ENCODE data around the gene PCGF3.
"Not testable (repeated sequence)": the region's sequence is repeated elsewhere in the genome, so short reads cannot be mapped to it uniquely, and the experiment has no call there.

The PCGF3 gene

GRCh38 chr4:725391-726234 is 20.0 kb downstream of the PCGF3 start:
- no peak for DNase-seq

- DNase-seq, result no peak
Measured at GRCh38 chr4:726235-726787, 20.7 kb downstream of the PCGF3 start.

DNA sequence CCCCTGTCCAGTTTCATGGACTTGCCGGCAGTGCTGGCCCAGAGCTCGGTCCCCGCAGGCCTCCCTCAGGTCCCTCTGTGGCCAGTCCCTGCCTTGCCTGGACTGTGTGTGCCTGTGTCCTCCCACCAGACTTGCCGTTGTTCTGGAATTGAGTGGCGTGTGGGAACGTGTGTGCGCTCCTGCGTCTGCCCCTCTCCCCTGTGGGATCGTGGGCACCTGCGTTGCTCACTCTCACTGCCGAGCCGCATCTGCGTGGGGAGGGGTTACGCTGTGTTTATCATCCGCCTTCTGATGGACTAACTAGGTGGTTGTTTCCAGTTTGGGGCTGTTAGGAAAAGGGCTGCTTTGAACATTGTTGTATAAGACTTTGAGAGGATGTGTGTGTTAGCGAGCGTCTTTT is 21.2 kb downstream of the PCGF3 start:
- DNase-seq, result no peak

- no peak for DNase-seq
Measured at GRCh38 chr4:727576-727975, 21.9 kb downstream of the PCGF3 start.

DNA sequence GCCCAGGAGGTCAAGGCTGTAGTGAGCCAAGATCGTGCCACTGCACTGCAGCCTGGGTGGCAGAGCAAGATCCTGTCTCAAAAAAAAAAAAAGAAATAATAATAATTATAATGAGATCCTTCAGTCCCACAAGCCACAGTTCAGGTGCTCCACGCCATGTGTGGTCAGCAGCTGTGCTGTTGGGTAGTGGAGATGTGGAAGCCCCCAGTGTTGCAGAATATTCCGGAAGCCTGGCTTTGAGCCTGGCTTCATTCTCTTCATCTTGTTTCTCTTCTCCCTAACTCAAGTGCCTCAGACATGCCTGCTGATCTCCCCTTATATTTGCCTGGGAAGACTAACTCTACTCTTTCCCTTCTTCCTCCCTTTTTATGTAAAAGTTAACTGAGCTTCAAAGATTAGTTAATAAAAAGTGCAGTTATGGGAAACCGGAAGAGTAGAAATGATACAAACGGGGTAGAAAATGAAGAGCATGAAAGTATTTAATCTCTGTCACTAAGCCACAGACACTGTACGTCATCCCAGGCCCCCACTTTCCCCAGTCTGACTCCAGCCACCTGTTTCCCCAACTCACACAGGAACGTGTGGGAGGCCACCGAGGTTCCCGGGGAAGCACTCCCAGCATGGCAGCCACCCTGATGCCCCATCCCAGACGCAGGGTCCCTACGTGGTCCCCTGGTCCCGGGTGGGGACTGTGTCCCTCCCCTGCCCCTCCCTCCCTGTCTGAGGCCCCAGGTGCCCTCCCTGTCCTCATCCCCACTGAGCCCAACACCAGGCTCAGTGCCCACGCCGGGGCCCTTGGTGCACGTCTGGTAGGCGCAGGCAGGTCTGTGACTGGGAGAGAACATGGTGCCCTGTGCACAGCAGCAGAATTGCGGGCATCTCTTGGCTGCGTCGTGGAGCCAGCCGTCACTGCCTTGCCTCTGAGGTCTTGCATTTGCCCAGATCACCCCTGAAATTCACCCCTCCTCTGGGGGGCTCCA is 24.0 kb downstream of the PCGF3 start:
- no peak for DNase-seq

- DNase-seq, result no peak
Measured at GRCh38 chr4:730511-730910, 24.9 kb downstream of the PCGF3 start.

GRCh38 chr4:730946-731904 is 25.6 kb downstream of the PCGF3 start:
- DNase-seq, result not testable (repeated sequence)

DNA sequence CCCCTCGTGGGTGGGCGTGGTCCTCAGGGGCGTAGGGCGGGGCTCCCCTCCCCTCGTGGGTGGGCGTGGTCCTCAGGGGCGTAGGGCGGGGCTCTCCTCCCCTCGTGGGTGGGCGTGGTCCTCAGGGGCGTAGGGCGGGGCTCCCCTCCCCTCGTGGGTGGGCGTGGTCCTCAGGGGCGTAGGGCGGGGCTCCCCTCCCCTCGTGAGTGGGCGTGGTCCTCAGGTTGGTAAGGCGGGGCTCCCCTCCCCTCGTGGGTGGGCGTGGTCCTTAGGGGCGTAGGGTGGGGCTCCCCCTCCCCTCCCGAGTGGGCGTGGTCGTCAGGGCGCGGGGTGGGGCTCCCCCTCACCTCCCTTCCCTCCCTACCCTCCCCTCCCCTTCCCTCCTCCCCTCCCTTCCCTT is 26.3 kb downstream of the PCGF3 start:
- DNase-seq, result not testable (repeated sequence)

GRCh38 chr4:732486-732885 is 26.9 kb downstream of the PCGF3 start:
- no peak for DNase-seq

DNA sequence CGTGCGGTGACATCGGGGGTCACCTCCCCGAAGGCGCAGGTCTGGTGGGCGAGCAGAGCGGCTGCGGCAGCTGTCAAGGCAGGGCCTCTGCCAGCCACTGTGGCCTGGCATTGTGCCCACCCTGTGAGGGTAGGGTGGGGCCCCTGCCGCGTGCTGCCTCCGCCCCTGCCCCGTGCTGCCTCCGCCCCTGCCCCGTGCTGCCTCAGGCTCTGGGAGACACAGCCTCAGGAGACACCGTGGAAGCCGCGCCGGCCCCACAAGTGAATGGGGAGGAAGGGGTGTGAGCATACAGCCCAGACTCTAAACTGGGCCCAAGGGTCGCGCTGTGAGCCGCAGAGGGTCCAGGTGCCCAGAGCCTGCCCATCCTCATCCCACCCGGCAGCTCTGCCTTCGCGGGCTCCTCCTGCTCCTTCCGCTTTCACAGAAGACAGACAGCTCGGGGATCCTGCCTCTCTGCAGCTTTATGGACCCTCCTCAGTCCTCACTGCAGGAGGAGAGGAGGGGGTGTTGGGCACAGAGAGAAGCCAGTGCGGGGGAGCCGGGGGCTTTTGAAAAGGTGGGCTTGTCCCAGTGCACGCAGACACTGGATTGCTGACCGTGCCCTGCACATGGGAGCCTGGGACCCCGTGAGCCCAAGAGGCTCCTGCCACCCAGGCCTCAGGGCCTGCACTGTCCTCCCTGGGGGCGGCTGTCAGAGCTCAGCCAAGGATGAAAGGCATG is 27.4 kb downstream of the PCGF3 start:
- no peak for DNase-seq

DNA sequence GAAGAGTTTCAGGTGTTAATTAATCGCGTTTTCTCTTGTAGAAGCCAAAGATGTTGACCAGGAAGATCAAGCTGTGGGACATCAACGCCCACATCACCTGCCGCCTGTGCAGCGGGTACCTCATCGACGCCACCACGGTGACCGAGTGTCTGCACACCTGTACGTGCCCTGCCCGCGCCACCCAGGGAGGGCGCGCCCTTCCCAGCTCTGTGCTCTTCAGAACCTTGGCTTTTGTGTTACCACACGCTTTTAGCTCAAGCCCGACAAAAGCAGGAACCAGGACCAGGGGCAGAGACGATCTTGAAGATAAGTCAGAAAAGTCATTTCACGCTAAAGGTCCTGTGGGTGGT is 28.0 kb downstream of the PCGF3 start:
- no peak for DNase-seq

DNA sequence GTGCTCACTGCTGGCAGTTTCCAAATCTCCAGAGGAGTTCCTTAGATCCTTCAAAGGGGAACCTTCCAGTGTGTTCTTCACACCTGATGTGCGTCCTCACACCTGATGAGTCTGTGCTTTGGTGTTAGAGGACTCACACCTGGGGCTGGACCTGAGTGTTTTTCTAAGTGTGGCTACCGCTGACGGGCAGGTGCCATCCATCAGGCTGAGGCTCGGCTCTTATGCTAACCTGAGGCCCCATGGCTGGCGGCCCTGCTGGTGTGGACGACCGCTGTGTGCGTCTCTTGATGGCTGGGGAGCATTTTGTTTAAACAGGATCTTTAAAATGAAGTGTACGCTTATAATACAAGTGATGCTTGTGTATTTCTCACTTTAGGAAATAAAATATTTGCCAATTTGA is 28.4 kb downstream of the PCGF3 start:
- DNase-seq, result no peak

DNA sequence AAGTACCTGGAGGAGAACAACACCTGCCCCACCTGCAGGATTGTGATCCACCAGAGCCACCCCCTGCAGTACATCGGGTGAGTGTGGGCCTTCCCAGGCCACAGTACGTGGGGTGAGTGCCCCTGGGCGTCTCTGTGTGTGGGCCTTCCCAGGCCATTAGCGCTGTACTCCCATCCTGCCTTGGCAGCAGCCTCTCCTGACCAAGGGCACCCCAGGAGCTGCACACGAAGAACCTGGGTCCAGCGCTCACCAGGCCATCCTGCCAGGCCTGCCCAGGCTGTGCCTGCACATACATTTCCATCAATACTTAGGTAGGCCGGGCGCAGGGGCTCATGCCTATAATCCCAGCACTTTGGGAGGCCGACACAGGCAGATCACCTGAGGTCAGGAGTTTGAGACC is 29.3 kb downstream of the PCGF3 start:
- DNase-seq, result no peak

DNA sequence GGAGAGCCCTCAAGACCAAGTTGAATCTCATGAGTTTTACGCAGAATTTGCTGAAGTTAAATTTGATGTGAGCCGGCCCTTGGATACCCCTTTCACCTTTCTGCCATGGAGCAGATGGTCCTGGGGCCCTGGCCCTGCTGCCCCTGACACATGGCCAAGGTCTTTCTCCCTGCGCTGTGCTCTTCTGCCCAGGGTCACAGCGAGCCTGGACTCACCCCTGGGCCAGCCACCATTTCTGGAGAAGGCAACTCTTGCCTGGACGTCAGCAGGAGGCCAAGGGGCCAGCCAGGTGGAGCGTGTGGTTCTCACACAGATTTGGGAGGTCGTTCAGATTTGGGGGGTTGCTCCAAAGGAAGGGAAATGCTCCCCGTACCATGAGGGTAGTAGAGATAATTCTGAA is 30.0 kb downstream of the PCGF3 start:
- no peak for DNase-seq

DNA sequence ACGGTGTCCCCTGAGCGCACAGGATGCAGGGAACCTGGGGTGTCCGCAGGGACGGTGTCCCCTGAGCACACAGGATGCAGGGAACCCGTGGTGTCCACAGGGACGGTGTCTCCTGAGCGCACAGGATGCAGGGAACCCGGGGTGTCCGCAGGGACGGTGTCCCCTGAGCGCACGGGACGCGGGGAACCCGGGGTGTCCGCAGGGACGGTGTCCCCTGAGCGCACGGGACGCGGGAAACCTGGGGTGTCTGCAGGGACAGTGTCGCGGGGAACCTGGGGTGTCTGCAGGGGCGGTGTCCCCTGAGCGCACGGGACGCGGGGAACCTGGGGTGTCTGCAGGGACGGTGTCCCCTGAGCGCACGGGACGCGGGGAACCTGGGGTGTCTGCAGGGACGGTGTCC is 30.9 kb downstream of the PCGF3 start:
- DNase-seq, result not testable (repeated sequence)

GRCh38 chr4:738781-739280 is 33.2 kb downstream of the PCGF3 start:
- DNase-seq, result no peak

DNA sequence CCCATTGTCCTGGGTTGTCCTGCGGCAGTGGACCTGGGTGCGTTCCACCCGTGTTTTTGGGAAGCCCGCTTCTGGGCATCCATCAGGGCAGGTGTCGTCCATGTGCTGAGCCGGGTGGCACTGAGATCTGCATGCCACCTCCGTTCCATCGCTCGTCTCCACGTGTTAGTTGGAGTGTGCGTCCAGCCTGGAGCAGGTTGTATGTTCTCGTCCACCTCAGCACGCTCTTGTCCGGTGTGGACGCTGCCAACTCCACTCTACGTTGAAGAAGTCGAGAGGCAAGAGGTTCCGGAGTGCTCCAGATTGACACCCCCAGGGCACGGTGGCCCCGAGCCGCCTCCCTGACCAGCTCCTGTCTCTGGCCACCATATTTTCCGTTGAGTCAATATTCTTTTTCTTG is 33.9 kb downstream of the PCGF3 start:
- DNase-seq, result no peak

- DNase-seq, result no peak
Measured at GRCh38 chr4:740011-740410, 34.4 kb downstream of the PCGF3 start.

DNA sequence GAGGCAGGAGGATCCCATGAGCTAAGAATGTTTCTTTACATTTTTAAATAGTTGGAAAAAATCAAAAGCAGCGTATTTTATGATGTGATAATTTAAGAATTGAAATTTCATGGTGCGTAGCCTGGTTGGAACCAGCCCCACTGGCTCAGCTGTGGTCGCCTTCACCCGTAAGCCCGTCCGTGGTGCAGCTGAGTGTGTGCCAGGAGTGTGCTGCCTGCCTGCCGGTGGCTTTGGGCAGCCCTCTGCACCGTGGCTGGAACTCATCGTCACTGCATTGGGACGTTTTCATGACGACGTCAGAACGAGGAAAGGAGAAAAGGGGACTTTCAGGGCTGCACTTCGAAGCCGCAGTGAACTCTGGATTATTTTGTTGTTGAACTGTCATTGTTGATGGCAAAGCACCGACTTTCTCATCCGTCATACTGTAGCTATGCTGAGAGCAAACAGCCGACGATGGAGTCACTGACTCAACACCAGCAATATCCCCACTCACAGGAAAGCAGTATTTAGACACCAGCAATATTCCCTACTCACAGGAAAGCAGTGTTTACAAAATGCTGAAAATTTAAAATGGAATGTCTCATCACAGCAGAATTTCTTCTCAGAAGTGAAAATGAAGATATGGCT is 35.1 kb downstream of the PCGF3 start:
- DNase-seq, result no peak

GRCh38 chr4:742096-742741 is 36.6 kb downstream of the PCGF3 start:
- no peak for DNase-seq

Measured in kidney glomerular epithelial cell (primary cell).